BE2C (cell line): Measurements from ENCODE around the gene ABCA2.

Experiments
- DNase-seq: peaks from one replicate; pipeline ENCODE4 v3.0.0-alpha.2; 2020
- H3K27me3 ChIP-seq: fragments of 250-450 bp; sonication (Bioruptor Pico); 2 replicates; pipeline ENCODE4 v1.5.1; 2020; ENCODE audit warnings: mild to moderate bottlenecking
- H3K36me3 ChIP-seq: fragments of 250-450 bp; sonication (Bioruptor Pico); 2 replicates; pipeline ENCODE4 v1.5.1; 2020; ENCODE audit warnings: mild to moderate bottlenecking
- H3K4me1 ChIP-seq: fragments of 250-450 bp; sonication (Bioruptor Pico); 2 replicates; pipeline ENCODE4 v1.5.1; 2020
- H3K4me3 ChIP-seq: 2 replicates; pipeline ENCODE4 v1.5.1; 2011; ENCODE audit warnings: low read depth, low read length
- H3K9me3 ChIP-seq: fragments of 250-450 bp; sonication (Bioruptor Pico); 2 replicates; pipeline ENCODE4 v1.5.1; 2020
- TF ChIP-seq, protein P1 (sequence below): IDR thresholded peaks from 2 replicates; pipeline ENCODE4 v1.5.1; 2012; ENCODE audit warnings: mild to moderate bottlenecking, low read depth, low read length

ABCA2 gene

DNA sequence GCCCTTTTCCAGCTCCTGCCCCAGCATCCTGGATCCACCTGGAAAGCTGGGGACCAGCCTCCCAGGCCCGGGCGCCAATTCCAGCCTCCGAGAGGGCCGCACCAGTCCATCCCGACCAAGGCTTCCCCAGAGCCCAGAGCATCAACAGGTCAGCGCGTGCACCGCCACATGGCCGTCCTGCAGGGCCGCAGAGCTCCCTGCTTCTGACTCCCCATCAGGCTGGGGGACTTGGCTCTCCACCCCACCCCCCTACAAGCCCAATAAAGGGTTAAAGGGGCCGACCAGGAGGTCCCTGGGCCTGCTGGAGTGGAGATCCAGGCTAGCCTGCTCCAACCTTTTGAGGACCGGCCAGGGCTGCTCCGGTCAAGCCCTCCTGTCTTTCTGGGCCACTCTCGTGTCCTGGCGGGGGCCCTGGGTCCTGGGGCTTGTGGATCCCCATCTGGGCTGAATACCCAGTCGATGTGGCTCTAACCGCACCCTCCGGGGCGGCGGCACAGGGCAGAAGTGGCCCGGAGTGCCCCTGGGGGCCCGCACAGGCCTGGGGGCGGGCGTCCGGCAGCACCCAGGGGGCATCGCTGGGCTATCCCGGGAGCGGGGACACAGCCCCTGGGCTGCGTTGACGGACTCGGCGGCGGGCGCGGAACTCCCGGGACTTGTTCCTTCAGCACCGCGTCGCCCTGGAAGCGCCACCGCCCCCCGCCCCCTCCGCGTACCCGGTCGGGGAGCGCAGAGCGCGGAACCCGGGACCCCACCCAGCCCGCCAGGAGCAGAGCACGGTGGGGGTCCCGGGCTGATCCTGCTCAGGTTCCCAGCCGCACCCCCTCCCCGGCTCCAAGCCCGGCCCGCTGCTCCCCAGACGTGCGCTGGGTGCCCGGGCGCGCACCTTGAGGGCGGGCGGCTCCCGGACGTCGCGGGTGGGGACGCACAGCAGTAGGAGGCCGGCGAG lies 25.2 kb upstream of the ABCA2 start:
- TF ChIP-seq, protein P1, sequence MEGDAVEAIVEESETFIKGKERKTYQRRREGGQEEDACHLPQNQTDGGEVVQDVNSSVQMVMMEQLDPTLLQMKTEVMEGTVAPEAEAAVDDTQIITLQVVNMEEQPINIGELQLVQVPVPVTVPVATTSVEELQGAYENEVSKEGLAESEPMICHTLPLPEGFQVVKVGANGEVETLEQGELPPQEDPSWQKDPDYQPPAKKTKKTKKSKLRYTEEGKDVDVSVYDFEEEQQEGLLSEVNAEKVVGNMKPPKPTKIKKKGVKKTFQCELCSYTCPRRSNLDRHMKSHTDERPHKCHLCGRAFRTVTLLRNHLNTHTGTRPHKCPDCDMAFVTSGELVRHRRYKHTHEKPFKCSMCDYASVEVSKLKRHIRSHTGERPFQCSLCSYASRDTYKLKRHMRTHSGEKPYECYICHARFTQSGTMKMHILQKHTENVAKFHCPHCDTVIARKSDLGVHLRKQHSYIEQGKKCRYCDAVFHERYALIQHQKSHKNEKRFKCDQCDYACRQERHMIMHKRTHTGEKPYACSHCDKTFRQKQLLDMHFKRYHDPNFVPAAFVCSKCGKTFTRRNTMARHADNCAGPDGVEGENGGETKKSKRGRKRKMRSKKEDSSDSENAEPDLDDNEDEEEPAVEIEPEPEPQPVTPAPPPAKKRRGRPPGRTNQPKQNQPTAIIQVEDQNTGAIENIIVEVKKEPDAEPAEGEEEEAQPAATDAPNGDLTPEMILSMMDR = no peak
- H3K4me3 ChIP-seq = no peak overlapping the region
- no peak for DNase-seq
- peaks cover 15% of the 10 kb centered on the region for H3K4me1 ChIP-seq
- no peaks in the 10 kb centered on the region for H3K36me3 ChIP-seq
- no peaks in the 10 kb centered on the region for H3K9me3 ChIP-seq
- peaks cover 9% of the 10 kb centered on the region for H3K27me3 ChIP-seq

DNA sequence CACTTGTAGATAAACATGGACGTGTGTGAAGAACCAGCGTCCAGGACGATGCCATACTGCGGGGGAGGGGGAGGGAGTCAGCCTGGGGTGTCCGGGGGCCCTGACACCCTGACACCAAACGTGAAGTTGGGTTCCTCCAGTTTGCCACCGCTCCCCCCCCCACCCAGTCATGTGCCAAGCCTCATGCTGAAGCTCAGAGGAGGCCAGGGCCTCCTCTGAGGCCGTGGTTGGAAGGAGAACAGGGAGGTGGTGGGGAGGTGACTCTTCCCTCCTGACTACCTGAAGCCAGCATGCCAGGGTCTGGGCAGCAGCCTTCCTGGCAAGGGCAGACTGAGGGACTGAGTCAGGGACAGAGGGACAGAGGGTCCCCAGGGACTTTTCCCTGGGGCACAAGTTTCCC lies 24.3 kb upstream of the ABCA2 start:
- Histone ChIP-seq H3K4me3 (no peak overlapping the region), H3K27me3 (peaks cover 9% of the 10 kb centered on the region), H3K36me3 (no peaks in the 10 kb centered on the region), H3K9me3 (no peaks in the 10 kb centered on the region), H3K4me1 (peaks cover 15% of the 10 kb centered on the region)
- TF ChIP-seq, protein P1 = no peak
- no peak for DNase-seq

DNA sequence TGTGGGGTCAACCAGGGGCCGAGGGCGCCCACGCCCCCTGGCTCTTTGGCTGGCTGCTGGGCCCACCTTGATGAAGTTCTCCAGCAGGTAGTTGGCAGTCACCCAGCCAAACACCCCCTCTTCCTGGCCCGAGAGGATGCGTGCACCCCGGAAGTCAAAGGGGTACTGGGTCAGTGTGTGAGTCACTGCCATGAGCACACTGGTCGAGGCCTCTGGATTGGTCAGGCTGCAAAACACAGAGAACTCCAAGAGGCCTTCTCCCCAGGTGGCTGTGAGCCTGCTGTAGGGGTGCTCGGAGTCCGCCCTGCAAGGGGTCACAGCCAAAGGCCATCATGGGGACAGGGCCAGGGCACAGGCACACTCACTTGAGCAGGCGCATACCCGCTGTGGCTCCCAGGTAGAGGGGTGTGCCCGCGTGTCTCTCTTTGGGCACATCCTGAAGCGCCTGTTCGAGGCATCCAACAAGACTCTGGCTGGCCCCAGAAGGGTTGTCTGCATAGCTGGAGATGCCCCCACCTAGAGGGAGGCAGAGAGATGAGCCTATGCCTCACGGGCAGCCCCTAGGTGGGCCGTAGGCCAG lies 23.2 kb upstream of the ABCA2 start:
- Histone ChIP-seq H3K27me3 (peaks cover 9% of the 10 kb centered on the region), H3K36me3 (no peaks in the 10 kb centered on the region), H3K9me3 (no peaks in the 10 kb centered on the region), H3K4me3 (no peak overlapping the region), H3K4me1 (peaks cover 15% of the 10 kb centered on the region)
- DNase-seq = no peak
- TF ChIP-seq, protein P1 = no peak

DNA sequence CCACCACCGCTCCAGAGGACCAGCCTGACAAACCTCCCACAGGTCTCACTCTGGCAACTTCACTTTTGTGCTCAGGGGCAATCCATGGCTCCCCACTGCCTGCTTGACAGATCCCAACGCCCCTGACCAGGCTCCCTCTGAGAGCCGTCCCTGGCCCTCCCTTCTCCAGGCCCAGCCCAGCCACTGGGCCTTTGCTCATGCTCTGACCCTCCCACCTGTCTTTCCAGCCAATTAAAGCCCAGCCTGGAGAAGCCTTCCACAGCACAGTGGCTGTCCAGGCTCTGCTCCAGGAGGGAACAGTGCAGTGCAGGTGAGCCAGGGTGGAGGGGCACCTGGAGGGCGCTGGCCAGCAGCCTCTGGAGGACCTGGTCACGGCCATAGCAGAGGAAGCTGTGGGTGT lies 22.5 kb upstream of the ABCA2 start:
- H3K4me1 ChIP-seq = peaks cover 12% of the 10 kb centered on the region
- H3K4me3 ChIP-seq = no peak overlapping the region
- H3K36me3 ChIP-seq = no peaks in the 10 kb centered on the region
- H3K9me3 ChIP-seq = no peaks in the 10 kb centered on the region
- TF ChIP-seq, protein P1 = no peak
- H3K27me3 ChIP-seq = peaks cover 9% of the 10 kb centered on the region
- no peak for DNase-seq

DNA sequence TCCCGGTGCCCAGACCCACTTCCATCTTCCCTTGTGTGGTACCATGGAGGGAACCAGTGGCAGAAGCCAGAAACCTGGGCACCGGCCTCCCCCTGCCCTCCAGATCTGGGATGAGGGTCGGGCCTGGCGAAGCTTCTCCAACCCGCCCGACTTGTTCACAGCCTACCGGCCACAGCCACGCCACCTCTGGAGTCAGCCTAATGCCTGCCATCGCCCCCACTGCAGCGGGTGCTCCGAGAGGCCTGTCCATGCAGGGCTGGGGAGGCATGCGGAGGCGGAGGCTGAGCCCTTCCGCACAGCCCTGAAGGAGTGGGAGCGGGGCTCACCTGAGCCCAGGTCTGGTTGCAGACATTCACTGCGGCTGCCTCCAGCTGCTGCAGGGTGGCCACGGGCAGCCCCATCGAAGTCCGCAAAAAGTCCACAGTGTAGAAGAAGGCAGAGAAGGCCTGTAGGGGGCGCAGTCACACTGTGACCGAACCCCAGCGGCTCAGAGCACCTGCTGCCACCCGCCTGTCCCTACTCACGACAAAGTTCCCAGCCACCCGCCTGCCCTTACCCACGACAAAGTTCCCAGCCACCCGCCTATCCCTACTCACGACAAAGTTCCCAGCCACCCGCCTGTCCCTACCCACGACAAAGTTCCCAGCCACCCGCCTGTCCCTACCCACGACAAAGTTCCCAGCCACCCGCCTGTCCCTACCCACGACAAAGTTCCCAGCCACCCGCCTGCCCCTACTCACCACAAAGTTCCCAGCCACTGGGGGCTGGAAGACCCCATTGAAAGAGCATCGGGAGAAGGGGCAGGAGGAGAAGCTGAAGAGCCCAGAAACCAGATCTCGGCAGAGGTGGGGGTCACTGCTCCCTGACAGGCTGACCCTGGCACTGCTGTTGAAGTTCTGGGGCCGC lies 21.8 kb upstream of the ABCA2 start:
- no peak overlapping the region for H3K4me3 ChIP-seq
- no peaks in the 10 kb centered on the region for H3K9me3 ChIP-seq
- H3K4me1 ChIP-seq = peaks cover 5% of the 10 kb centered on the region; the same call in 1 of the 2 replicates
- peak; percentile 84 for DNase-seq
- peaks cover 9% of the 10 kb centered on the region for H3K27me3 ChIP-seq
- TF ChIP-seq, protein P1 = peak; percentile 70
- H3K36me3 ChIP-seq = no peaks in the 10 kb centered on the region
